Mesodermal cell (in vitro differentiated cells): Measurements from ENCODE around the gene AKT2.

Experiments
- H3K27ac ChIP-seq: 2 replicates; pipeline ENCODE4 v1.7.0; 2013; ENCODE audit warnings: mild to moderate bottlenecking, low read depth, low read length, moderate library complexity; ENCODE audit not compliant: severe bottlenecking
- H3K36me3 ChIP-seq: 2 replicates; pipeline ENCODE4 v1.7.1; 2013; ENCODE audit warnings: mild to moderate bottlenecking, low read length, moderate library complexity; ENCODE audit not compliant: control insufficient read depth, insufficient read depth
- H3K4me1 ChIP-seq: one replicate; pipeline ENCODE4 v1.7.1; 2013; ENCODE audit warnings: mild to moderate bottlenecking, low read length; ENCODE audit not compliant: insufficient read depth, control insufficient read depth, poor library complexity, severe bottlenecking
- H3K4me3 ChIP-seq: 2 replicates; pipeline ENCODE4 v1.7.0; 2013; ENCODE audit warnings: low read length, control low read depth, mild to moderate bottlenecking; ENCODE audit not compliant: insufficient read depth, poor library complexity, severe bottlenecking; ENCODE audit errors: extremely low read depth
- H3K9me3 ChIP-seq: 2 replicates; pipeline ENCODE4 v1.7.1; 2013; ENCODE audit warnings: mild to moderate bottlenecking, low read length, moderate library complexity; ENCODE audit not compliant: control insufficient read depth
- WGBS, 2 experiments: methylation state at CpG; one replicate each; pipeline ENCODE4 v1.1.5; 2013; ENCODE audit warnings: missing lambda C conversion rate in 2 of 2; ENCODE audit not compliant: insufficient coverage in 2 of 2; 5-methylcytosine and 5-hydroxymethylcytosine counted together

AKT2 gene

DNA sequence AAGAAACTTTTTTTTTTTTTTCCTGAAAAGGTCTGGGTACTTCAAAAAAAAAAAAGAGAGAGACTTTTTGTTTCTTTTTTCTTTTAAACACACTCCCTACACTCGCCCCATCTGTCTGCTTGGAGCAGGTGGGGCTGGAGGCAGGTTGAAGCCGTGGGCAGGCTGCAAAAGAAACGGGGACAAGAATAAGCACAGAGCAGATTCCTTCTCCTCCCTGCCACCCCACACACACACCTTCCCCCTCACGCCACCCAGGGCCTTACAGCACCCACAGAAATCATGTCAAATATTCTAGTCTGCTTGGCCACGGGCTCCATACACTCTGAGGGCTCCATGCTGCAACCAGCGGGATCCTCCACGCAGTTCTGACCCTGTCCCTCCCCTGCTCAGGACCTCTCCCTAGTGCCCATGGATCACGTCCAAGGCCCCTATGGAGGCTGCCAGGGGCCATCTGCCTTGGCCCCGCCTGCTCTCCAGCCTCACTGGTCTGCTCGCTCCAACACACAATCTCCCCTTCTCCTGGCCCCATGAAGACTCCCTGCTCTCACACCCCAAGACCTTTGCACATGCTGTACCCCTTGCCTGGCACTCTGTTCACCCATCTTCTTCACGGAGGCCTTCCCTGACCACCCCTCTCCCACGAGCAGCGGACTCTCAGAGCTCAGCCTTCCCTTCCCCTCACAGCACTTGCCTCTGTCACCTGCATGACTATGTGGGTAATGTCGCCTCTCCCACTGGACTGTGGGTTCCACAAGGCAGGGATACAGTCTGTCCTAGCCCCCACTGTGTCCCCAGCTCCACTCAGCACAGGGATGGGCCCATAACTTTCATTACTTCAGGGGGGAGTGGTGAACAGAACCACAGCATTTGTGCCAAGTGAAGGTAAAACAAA, 11.4 kb downstream of the AKT2 start:
- WGBS, 2 experiments = 90 to 94% methylated on average over 11 to 12 of the region's 14 CpGs
- Histone ChIP-seq H3K27ac (no peak overlapping the region), H3K4me1 (no peaks in the 10 kb centered on the region), H3K9me3 (no peaks in the 10 kb centered on the region), H3K4me3 (no peak overlapping the region), H3K36me3 (peaks cover 21% of the 10 kb centered on the region)

DNA sequence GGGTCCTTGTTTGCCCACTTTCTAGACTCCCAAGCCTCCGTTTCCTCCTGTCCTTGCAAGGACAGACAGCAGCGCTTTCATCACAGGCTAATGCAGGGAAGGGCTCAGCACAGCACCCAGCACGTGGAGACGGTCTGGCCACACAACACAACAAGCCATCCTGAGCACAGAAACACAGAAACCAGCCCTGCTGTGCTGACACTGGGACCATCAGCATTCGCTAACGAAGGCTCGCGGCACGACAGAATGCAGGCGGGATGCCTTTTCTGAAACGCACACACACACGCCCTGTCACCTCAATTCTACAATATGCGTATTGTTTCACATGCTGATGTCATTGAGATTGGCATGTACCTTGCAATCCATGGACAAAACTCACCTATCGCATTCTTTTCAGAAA, 12.9 kb downstream of the AKT2 start:
- Histone ChIP-seq H3K4me3 (no peak overlapping the region), H3K4me1 (no peaks in the 10 kb centered on the region), H3K27ac (no peak overlapping the region), H3K9me3 (no peaks in the 10 kb centered on the region), H3K36me3 (peaks cover 27% of the 10 kb centered on the region)
- WGBS, 2 experiments = 91 to 96% methylated on average over 12 of the region's 14 CpGs

DNA sequence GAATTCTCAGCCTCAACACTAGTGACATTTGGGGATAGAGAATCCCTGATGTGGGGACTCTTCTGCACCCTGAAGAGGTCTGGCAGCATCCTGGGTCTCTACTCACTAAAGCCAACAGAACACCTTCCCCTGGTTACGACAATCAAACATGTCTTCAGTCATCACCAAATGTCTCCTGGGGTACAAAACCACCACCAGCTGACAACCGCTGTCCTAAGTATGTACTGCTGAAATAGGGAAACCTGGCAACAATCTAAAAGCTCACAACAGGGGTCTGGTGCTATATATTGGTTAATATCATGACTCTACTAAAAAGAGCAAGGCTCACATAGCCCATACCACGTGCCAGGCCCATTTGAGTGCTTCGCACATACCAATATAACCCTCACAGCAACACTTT, 13.4 kb downstream of the AKT2 start:
- H3K27ac ChIP-seq = no peak overlapping the region
- H3K9me3 ChIP-seq = no peaks in the 10 kb centered on the region
- H3K4me3 ChIP-seq = no peak overlapping the region
- H3K36me3 ChIP-seq = peaks cover 27% of the 10 kb centered on the region
- WGBS, 2 experiments = 93 to 100% methylated on average over 2 to 3 of the region's 4 CpGs
- no peaks in the 10 kb centered on the region for H3K4me1 ChIP-seq

- Histone ChIP-seq H3K9me3 (no peaks in the 10 kb centered on the region), H3K4me1 (no peaks in the 10 kb centered on the region), H3K4me3 (no peak overlapping the region), H3K27ac (no peak overlapping the region), H3K36me3 (peaks cover 31% of the 10 kb centered on the region)
- 82 to 90% methylated on average over 9 of the region's 12 CpGs for WGBS, 2 experiments
These were observed 14.6 kb downstream of the AKT2 start for GRCh38 chr19:40270362-40271089.

DNA sequence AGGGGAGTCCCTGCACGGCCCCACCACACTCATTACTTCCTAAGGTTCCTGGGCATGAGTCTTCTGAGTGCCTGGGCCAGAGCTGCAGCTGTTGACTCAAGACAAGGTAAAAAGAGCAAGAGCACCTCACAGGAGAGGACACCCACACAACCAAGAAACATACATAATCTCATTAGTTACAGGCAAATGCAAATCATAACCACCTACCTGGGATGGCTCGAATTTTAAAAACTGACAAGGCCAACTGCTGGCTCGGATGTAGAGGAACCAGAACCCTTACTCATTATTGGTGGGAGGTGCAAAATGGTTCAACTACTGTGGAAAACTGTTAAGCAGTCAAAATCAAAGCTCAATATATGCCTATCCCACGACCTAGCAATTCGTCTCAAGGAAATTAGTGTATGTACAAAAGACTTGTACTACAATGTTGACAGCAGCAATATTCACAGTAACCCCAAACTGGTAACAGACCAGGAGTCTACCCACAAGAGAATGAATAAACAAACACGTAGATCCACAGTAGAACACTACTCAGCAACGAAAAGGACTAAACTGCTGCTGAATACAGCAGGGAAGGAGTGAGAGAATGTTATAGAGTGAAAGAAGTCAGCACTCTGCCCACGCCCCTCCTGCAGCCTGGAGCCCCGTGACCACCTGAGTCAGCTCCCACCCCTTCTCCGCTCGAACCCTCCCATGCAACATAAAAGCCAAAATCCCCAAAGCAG, 15.8 kb downstream of the AKT2 start:
- no peak overlapping the region for H3K4me3 ChIP-seq

GRCh38 chr19:40267601-40267997, 17.5 kb downstream of the AKT2 start:
- no peaks in the 10 kb centered on the region for H3K9me3 ChIP-seq
- H3K4me3 ChIP-seq = no peak overlapping the region
- no peak overlapping the region for H3K27ac ChIP-seq
- WGBS, 2 experiments = 94 to 96% methylated on average over 6 of the region's 6 CpGs
- peaks cover 54% of the 10 kb centered on the region for H3K36me3 ChIP-seq
- H3K4me1 ChIP-seq = no peaks in the 10 kb centered on the region

More for the DNA sequence above, 15.8 kb downstream of the AKT2 start:
- Histone ChIP-seq H3K4me1 (no peaks in the 10 kb centered on the region), H3K9me3 (no peaks in the 10 kb centered on the region), H3K27ac (no peak overlapping the region), H3K36me3 (peaks cover 40% of the 10 kb centered on the region)
- WGBS, 2 experiments = 83 to 100% methylated on average over 1 to 2 of the region's 11 CpGs

- no peaks in the 10 kb centered on the region for H3K4me1 ChIP-seq
- no peak overlapping the region for H3K27ac ChIP-seq
- H3K9me3 ChIP-seq = no peaks in the 10 kb centered on the region
- WGBS, 2 experiments = 91 to 92% methylated on average over 12 to 15 of the region's 15 CpGs
- H3K4me3 ChIP-seq = no peak overlapping the region
- peaks cover 56% of the 10 kb centered on the region for H3K36me3 ChIP-seq
These were observed 18.1 kb downstream of the AKT2 start for GRCh38 chr19:40266912-40267600.

DNA sequence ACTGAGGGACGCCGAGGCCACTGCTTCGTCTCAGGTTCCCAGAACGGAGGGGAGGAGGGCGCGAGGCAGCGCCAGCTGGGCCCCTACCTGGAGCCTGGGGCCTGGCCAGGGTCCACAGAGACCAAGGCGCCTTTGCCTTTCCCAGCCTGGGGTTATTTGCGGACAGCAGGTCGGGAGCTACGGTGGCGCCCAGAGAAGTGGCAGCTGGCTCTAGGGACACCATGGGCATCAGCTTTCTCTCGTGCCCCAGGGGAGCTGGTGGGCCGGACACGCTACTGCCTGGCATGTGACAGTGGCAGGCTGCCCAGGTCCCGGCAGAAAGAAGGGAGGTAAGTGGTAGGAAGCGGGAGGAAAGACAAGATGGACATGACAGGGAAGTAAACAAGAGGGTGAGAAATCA, 19.0 kb downstream of the AKT2 start:
- no peak overlapping the region for H3K4me3 ChIP-seq
- 96% methylated on average over 16 of the region's 17 CpGs for WGBS, 2 experiments

GRCh38 chr19:40265763-40266099, 19.4 kb downstream of the AKT2 start:
- H3K4me3 ChIP-seq = no peak overlapping the region
- H3K27ac ChIP-seq = no peak overlapping the region
- no peaks in the 10 kb centered on the region for H3K4me1 ChIP-seq
- peaks cover 61% of the 10 kb centered on the region for H3K36me3 ChIP-seq
- 95 to 96% methylated on average over 3 to 6 of the region's 6 CpGs for WGBS, 2 experiments
- no peaks in the 10 kb centered on the region for H3K9me3 ChIP-seq

More for the DNA sequence above, 19.0 kb downstream of the AKT2 start:
- no peaks in the 10 kb centered on the region for H3K4me1 ChIP-seq
- H3K9me3 ChIP-seq = no peaks in the 10 kb centered on the region
- H3K36me3 ChIP-seq = peaks cover 62% of the 10 kb centered on the region
- H3K27ac ChIP-seq = no peak overlapping the region

- Histone ChIP-seq H3K9me3 (no peaks in the 10 kb centered on the region), H3K4me1 (no peaks in the 10 kb centered on the region), H3K27ac (no peak overlapping the region), H3K36me3 (peaks cover 57% of the 10 kb centered on the region), H3K4me3 (no peak overlapping the region)
- WGBS, 2 experiments = 95 to 96% methylated on average over 20 to 22 of the region's 22 CpGs
These were observed 19.9 kb downstream of the AKT2 start for GRCh38 chr19:40265055-40265762.
